Measurements from ENCODE around the gene ACP1.

DNA sequence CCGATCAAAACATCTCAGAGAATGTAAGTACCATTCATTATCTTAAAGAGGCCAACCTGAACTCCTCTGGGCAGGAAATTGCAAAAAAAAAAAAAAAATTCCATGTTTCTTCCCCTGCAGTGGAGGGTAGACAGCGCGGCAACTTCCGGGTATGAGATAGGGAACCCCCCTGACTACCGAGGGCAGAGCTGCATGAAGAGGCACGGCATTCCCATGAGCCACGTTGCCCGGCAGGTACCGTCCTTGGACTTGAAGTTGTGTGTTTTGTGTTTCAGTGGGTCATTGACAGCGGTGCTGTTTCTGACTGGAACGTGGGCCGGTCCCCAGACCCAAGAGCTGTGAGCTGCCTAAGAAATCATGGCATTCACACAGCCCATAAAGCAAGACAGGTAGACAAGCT is 7.2 kb downstream of the ACP1 start:
- TF ChIP-seq, protein P1, sequence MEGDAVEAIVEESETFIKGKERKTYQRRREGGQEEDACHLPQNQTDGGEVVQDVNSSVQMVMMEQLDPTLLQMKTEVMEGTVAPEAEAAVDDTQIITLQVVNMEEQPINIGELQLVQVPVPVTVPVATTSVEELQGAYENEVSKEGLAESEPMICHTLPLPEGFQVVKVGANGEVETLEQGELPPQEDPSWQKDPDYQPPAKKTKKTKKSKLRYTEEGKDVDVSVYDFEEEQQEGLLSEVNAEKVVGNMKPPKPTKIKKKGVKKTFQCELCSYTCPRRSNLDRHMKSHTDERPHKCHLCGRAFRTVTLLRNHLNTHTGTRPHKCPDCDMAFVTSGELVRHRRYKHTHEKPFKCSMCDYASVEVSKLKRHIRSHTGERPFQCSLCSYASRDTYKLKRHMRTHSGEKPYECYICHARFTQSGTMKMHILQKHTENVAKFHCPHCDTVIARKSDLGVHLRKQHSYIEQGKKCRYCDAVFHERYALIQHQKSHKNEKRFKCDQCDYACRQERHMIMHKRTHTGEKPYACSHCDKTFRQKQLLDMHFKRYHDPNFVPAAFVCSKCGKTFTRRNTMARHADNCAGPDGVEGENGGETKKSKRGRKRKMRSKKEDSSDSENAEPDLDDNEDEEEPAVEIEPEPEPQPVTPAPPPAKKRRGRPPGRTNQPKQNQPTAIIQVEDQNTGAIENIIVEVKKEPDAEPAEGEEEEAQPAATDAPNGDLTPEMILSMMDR (IDR thresholded peaks at IDR 0.05), result no peak
- TF ChIP-seq POLR2A (IDR thresholded peaks at IDR 0.05), result no peak

All from uterus (tissue), 2 donors.